ENCODE data around the gene TMCC2. TPM values are rescaled to one million over a fixed set of nuclear protein-coding genes. Genes with fewer than 3 reads are reported as not detected.
A peak's percentile ranks its signal among the peaks of the same experiment; 100 is the strongest.

The TMCC2 gene
- total RNA-seq, 2 experiments from 2014 or later: 2.6 to 2.7 TPM

DNA sequence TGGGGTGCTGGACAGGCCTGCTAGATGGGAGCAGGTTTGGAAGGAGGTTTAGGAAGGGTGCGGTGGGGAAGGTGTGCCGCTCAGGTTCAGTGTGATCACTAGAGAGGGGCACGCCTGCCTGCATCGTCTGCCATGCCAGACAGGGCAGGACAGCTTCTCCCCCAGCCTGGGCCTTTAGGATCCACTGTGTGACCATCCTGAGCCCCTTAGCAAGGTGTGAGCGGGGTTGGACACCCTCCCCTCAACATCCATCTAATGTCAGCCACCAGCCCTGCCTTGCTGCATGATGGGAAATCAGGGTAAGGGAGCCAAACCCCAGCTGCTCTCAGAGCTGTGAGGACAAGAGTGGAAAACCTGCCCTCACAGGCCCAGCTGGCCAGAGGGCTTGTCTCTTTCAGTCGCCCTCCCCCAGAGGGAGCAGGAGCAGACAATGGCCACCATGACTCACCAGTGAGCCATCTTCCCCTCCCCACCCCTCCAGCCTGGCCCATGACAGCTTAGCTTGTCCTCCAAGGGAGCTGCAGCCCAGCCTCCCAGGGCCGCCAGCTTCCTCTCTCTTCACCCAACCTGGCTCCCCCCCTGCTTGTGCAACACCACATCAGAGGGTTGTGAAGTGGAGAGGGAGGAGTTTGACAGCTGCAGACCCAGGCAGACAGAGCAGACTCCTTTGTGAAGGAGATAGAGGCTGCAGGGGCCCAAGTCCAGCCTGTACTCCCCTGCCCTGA is 56.8 kb downstream of the TMCC2 start:
- Mint-ChIP-seq H3K36me3 (ENCODE audit: low read depth) (no peaks in the 10 kb centered on the region), H3K4me3 (peak overlapping the region; percentile 74), H3K27me3 (ENCODE audit: low read depth) (peaks cover 23% of the 10 kb centered on the region), H3K27ac (peak overlapping the region; percentile 66), H3K9me3 (ENCODE audit: insufficient read depth) (no peaks in the 10 kb centered on the region), H3K4me1 (ENCODE audit: low read depth) (peaks cover 80% of the 10 kb centered on the region)
- ChIA-PET POLR2A (interaction anchor here (0.6 to 5.4 kb wide), 8 partner anchors 9 to 157 kb away, joined by 3 to 45 read pairs (median 3); partner anchors contain the start of gene NUAK2), CTCF (interaction anchor here (0.7 to 31.0 kb wide), 9 partner anchors 11 to 240 kb away, joined by 3 to 1266 read pairs (median 4); partner anchors contain the start of genes NUAK2 and TMCC2)
- ATAC-seq (peak; percentile 67), DNase-seq (peak; percentile 95)

DNA sequence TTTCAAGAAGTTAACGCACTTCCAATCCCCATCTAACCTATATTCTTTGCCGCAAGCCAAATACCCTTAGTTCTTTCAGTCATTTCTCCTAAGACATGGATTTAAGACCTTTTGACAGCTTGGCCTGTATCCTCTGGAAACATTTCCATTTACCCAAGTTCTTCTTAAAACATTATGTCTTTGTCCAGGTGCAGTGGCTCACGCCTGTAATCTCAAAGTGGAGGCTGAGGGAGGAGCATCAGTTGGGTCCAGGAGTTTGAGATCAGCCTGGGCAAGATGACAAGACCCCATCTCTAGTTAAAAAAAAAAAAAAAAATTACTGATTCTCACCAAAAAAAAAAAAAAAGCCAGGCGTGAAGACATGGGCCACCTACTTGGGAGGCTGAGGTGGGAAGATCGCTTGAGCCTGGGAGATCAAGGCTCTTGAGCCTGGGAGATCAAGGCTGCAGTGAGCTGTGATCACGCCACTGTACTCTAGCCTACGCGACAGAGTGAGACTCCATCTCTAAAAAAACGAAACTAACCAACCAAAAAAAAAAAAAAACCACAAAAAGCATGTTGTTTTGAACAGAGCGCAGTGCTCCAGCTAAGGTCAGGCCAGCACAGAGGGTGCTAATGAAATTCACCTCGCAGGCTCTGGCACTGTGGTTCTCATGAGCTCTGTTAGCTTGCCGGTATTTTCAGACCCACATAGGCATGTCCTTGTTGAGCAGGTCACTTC is 57.8 kb downstream of the TMCC2 start:
- Mint-ChIP-seq H3K27me3 (ENCODE audit: low read depth) (peaks cover 21% of the 10 kb centered on the region), H3K4me3 (peak overlapping the region; percentile 74)

DNA sequence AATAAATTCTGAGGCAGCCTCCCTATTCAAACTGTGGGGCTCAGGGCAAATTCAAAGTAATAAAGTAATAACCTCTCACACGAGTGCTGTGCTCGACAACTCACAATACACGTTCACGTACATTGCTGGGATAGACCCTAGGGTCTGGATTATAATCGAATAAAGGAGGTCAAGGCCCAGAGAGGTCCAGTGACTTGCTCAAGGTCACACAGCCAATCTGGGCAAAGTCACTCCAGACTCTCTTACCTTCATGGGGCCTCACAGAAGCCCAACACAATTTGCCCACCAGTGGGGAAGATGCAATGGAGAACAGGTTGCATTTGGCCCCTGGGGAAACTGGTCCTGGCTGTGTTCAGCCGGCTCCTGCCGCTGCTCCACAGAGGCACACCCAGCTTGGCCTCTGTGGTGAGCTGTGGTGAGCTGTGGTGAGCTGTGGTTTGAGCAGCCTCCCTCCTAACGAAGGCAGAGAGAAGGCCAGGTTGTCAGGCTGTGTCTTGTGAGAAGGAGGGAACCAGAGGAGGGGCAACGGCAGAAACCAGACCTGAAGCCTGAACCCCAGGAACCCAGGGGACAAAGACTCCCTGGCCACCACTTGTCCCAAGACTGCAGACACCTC is 58.7 kb downstream of the TMCC2 start:
- H3K4me3 Mint-ChIP-seq: peak overlapping the region; percentile 74
- H3K27ac Mint-ChIP-seq: peak overlapping the region; percentile 66
- H3K27me3 Mint-ChIP-seq (ENCODE audit: low read depth): peaks cover 17% of the 10 kb centered on the region
- ATAC-seq (peak; percentile 31), DNase-seq (peak; percentile 91)
- no peaks in the 10 kb centered on the region for H3K36me3 Mint-ChIP-seq (ENCODE audit: low read depth)
- H3K4me1 Mint-ChIP-seq (ENCODE audit: low read depth): peaks cover 70% of the 10 kb centered on the region
- no peaks in the 10 kb centered on the region for H3K9me3 Mint-ChIP-seq (ENCODE audit: insufficient read depth)
- POLR2A ChIA-PET: interaction anchor here (1.3 to 5.4 kb wide), 4 partner anchors 12 to 33 kb away, joined by 5 to 45 read pairs (median 20); partner anchors contain the start of gene NUAK2
- CTCF ChIA-PET: interaction anchor here (0.7 to 31.0 kb wide), 7 partner anchors 8 to 346 kb away, joined by 3 to 1266 read pairs (median 4); partner anchors contain the start of genes ELK4 and NUAK2

More for the DNA sequence above, 57.8 kb downstream of the TMCC2 start:
- H3K27ac Mint-ChIP-seq: peak overlapping the region; percentile 66
- ChIA-PET POLR2A (interaction anchor here (0.6 to 5.4 kb wide), 4 partner anchors 12 to 57 kb away, joined by 4 to 45 read pairs (median 20); partner anchors contain the start of gene NUAK2), CTCF (interaction anchor here (1.0 to 31.0 kb wide), 10 partner anchors 11 to 347 kb away, joined by 3 to 1266 read pairs (median 4); partner anchors contain the start of genes ELK4 and NUAK2)
- DNase-seq (peak; percentile 75), ATAC-seq (peak; percentile 51)
- H3K9me3 Mint-ChIP-seq (ENCODE audit: insufficient read depth): no peaks in the 10 kb centered on the region
- H3K4me1 Mint-ChIP-seq (ENCODE audit: low read depth): peaks cover 72% of the 10 kb centered on the region
- no peaks in the 10 kb centered on the region for H3K36me3 Mint-ChIP-seq (ENCODE audit: low read depth)

DNA sequence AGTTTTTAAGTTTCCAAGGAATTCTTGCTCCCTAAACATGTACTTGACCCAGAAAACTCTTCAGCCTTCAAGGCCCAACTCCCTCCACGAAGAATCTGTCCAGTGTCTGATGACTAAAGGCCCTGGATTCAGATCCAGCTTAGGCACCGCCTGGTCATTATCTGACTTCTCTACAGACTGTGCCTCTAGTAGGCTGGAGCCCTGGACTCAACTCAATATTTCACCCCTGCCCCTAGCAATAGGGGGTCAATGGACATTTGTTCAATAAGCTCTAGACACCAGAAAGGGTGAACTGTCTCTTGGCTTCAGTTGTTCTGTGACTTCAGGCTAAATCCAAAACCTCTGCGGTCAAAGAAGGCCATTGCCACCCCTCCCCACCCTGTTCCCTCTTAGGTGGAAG is 59.3 kb downstream of the TMCC2 start:
- H3K9me3 Mint-ChIP-seq (ENCODE audit: insufficient read depth): no peaks in the 10 kb centered on the region
- H3K27me3 Mint-ChIP-seq (ENCODE audit: low read depth): peaks cover 21% of the 10 kb centered on the region
- POLR2A ChIA-PET: interaction anchor here (1.1 to 5.4 kb wide), 7 partner anchors 10 to 34 kb away, joined by 3 to 45 read pairs (median 6); partner anchors contain the start of gene NUAK2
- peak overlapping the region; percentile 74 for H3K4me3 Mint-ChIP-seq
- peaks cover 74% of the 10 kb centered on the region for H3K4me1 Mint-ChIP-seq (ENCODE audit: low read depth)
- peak overlapping the region; percentile 66 for H3K27ac Mint-ChIP-seq
- no peak for ATAC-seq
- DNase-seq: no peak
- H3K36me3 Mint-ChIP-seq (ENCODE audit: low read depth): no peaks in the 10 kb centered on the region
- CTCF ChIA-PET: interaction anchor here (0.8 to 31.0 kb wide), 4 partner anchors 11 to 67 kb away, joined by 4 to 1266 read pairs (median 64); partner anchors contain the start of gene NUAK2

DNA sequence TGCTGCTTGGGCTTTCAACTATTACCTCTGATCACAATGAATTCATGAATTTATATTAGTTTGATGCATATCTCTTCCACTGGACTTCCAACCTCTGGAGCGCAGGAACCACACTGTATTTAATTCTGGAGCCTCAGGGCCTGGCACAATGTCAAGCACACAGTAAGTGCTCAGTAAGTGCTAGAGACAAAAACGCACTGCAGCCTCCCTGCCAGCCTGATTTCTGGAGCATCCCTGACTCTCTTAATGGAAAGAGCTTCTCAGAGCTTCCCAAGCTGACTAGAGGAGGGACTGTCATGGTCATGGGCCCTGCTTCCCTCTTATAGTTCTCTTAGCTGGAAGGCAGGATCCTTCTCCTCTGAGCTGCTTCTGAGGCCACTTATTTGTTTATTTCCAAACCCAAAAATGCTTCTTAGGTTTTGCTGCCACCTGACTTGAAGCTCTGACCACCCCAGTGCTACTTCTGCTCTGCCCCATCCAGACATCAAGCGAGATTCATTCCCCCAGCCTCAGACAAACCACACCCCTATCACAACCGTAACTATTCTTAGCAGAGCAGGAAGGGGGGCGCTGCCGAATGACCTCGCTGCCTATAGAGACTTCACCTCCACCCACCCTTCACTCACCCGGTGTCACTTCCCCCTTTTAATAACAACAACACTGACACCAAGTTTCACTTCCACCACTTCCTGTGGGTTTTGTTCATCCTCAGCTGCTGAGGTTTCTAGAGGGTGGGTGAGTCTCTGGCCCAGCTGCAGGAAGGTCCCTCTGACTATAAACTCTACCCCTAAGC is 60.2 kb downstream of the TMCC2 start:
- H3K4me1 Mint-ChIP-seq (ENCODE audit: low read depth): peaks cover 67% of the 10 kb centered on the region
- no peaks in the 10 kb centered on the region for H3K9me3 Mint-ChIP-seq (ENCODE audit: insufficient read depth)
- peak; percentile 60 for ATAC-seq
- POLR2A ChIA-PET: interaction anchor here (0.8 to 5.4 kb wide), 9 partner anchors 10 to 33 kb away, joined by 3 to 45 read pairs (median 5); partner anchors contain the start of gene NUAK2
- peak overlapping the region; percentile 19 for H3K4me3 Mint-ChIP-seq
- CTCF ChIA-PET: interaction anchor here (0.6 to 31.0 kb wide), 8 partner anchors 8 to 68 kb away, joined by 3 to 1266 read pairs (median 4); partner anchors contain the start of gene NUAK2
- peak overlapping the region; percentile 66 for H3K27ac Mint-ChIP-seq
- H3K27me3 Mint-ChIP-seq (ENCODE audit: low read depth): peaks cover 18% of the 10 kb centered on the region
- peak; percentile 94 for DNase-seq
- H3K36me3 Mint-ChIP-seq (ENCODE audit: low read depth): no peaks in the 10 kb centered on the region

DNA sequence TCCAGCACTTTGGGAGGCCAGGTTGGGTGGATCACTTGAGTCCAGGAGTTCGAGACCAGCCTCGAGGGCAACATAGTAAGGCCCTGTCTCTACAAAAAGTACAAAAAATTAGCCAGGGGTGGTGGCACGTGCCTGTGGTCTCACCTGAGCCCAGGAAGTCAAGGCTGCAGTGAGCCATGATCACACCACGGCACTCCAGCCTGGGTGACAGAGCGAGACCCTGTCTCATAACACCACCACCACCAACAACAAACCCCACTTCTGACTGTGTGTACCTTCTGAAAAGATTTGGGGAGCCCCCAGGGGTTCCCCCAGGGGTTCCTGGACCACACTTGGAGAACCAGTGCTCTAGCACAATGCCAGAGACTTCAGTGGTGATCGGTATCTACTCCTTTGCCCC is 63.9 kb downstream of the TMCC2 start:
- Mint-ChIP-seq H3K4me1 (ENCODE audit: low read depth) (peaks cover 42% of the 10 kb centered on the region), H3K27me3 (ENCODE audit: low read depth) (peaks cover 28% of the 10 kb centered on the region), H3K27ac (no peak overlapping the region), H3K36me3 (ENCODE audit: low read depth) (no peaks in the 10 kb centered on the region), H3K4me3 (no peak overlapping the region), H3K9me3 (ENCODE audit: insufficient read depth) (no peaks in the 10 kb centered on the region)
- ChIA-PET POLR2A (no interaction called here), CTCF (interaction anchor here (0.8 to 31.0 kb wide), 2 partner anchors 18 to 34 kb away, joined by 3 to 1266 read pairs; partner anchors contain the start of gene NUAK2)
- ATAC-seq (no peak), DNase-seq (no peak)

DNA sequence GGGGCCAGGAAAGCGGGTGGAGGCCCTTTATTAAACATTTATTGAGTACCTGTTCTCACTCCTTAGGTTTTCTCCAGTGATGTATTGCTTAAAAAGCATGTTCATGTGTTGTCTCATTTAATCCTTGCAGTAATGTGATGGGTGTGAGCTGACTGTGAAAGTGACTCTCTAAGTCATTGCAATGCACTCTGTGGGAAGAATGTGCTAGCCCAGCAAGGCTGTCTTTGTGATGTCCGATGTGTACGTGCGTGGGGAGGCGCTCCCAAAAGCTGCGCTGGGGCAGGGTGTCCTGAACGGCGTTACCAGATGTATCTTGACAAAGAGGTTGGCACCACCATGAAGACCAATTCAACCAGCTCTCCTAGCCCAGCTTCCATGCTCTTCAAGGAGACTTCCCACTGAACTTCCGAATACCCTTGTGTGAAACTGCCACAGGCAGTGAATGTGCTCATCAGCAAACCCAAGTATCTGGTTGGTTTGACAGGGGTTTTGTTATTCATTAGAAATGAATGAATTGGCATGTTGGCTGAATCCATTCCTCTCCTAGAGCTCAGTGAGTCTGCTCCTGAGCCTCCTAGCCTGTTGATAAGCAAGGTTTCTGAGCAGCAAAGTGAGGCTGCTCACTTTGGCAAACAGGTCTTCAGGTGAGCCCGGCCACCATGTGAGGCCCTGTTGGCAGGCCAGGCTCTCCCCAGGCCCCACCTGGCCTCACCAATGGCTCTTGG is 65.8 kb downstream of the TMCC2 start:
- no peak for DNase-seq
- H3K4me1 Mint-ChIP-seq (ENCODE audit: low read depth): peaks cover 23% of the 10 kb centered on the region
- ATAC-seq: no peak
- ChIA-PET CTCF (interaction anchor here (1.0 to 31.0 kb wide), 3 partner anchors 20 to 61 kb away, joined by 3 to 1266 read pairs (median 29); partner anchors contain the start of gene NUAK2), POLR2A (interaction anchor here (0.6 kb wide), 1 partner anchor 38 kb away, joined by 3 read pairs; no protein-coding TSS in a partner anchor)
- H3K27ac Mint-ChIP-seq: no peak overlapping the region
- H3K27me3 Mint-ChIP-seq (ENCODE audit: low read depth): peaks cover 30% of the 10 kb centered on the region
- no peaks in the 10 kb centered on the region for H3K36me3 Mint-ChIP-seq (ENCODE audit: low read depth)
- no peak overlapping the region for H3K4me3 Mint-ChIP-seq
- H3K9me3 Mint-ChIP-seq (ENCODE audit: insufficient read depth): no peaks in the 10 kb centered on the region

DNA sequence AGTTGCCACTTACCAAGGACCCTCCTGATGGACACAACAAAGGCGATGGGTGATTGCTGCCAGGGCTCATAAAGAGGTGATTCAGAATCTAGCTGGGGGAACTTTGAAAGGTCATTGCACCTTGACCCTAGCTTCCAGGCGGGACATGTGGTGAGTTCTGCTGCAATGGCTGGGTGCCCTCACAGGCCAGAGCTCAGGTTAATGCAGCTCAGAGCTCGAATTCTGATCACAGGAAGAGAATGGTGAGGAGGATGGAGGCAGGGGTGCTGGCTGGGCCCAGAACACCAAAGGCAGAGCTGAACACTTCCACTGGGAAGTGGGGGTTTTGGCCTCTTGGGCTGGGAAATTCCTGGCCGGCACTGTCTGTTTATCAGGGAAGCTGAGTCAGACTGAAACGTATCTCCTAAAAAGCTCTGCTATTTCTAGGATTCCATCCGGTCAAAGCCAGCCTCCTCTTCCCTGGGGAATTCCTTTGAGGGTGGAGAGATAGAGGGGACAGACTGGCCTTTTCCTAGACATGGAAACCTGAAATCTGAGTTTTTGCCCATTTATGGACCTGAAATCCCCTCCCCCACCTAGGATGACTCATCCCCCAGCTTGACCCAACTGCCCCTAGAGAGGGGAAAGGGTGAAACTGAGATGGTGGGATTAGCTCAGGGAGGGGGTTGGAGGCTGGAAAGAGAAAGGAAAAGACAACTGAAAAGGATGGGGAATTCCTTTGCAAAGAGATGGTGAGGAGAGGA is 66.6 kb downstream of the TMCC2 start:
- ATAC-seq (no peak), DNase-seq (no peak)
- no peak overlapping the region for H3K27ac Mint-ChIP-seq
- no peak overlapping the region for H3K4me3 Mint-ChIP-seq
- H3K36me3 Mint-ChIP-seq (ENCODE audit: low read depth): no peaks in the 10 kb centered on the region
- ChIA-PET POLR2A (no interaction called here), CTCF (interaction anchor here (1.0 to 31.0 kb wide), 3 partner anchors 21 to 60 kb away, joined by 3 to 1266 read pairs (median 29); partner anchors contain the start of gene NUAK2)
- peaks cover 16% of the 10 kb centered on the region for H3K4me1 Mint-ChIP-seq (ENCODE audit: low read depth)
- H3K27me3 Mint-ChIP-seq (ENCODE audit: low read depth): peaks cover 30% of the 10 kb centered on the region
- H3K9me3 Mint-ChIP-seq (ENCODE audit: insufficient read depth): no peaks in the 10 kb centered on the region

DNA sequence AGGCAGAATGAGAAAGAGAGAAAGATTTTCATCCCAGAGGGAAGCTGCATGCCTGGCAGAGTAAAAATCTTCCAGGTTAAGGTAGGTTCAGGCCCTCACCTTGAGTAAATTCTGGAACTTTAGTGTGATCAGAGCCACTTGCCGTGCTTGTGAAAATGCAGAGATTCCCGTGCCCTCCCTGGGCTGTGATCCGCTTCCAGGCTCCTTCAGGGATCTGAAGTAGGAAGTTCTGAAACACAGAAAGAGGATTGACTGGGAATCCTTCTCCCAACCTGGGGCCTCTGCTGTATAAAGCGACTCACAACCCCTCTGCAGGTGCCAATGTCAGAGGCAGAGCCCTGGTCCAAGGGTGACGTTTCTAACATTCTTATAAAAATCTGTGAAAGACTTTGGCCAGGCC is 67.2 kb downstream of the TMCC2 start:
- H3K4me1 Mint-ChIP-seq (ENCODE audit: low read depth): peaks cover 16% of the 10 kb centered on the region
- H3K27me3 Mint-ChIP-seq (ENCODE audit: low read depth): peaks cover 30% of the 10 kb centered on the region
- H3K9me3 Mint-ChIP-seq (ENCODE audit: insufficient read depth): no peaks in the 10 kb centered on the region
- no peak overlapping the region for H3K27ac Mint-ChIP-seq
- H3K36me3 Mint-ChIP-seq (ENCODE audit: low read depth): no peaks in the 10 kb centered on the region
- CTCF ChIA-PET: interaction anchor here (1.3 to 31.0 kb wide), 3 partner anchors 17 to 31 kb away, joined by 3 to 1266 read pairs (median 29); partner anchors contain the start of gene NUAK2
- POLR2A ChIA-PET: interaction anchor here (0.9 kb wide), 1 partner anchor 19 kb away, joined by 4 read pairs; no protein-coding TSS in a partner anchor
- no peak for DNase-seq
- no peak for ATAC-seq
- no peak overlapping the region for H3K4me3 Mint-ChIP-seq
